HG02970 (cell line): ENCODE data around the gene IGF1.

Source experiments
- ATAC-seq: cut with Tn5 transposase; IDR thresholded peaks from one replicate; pipeline ENCODE4 v1.9.1; 2021; ENCODE audit warnings: mild to moderate bottlenecking, moderate library complexity, moderate number of reproducible peaks; ENCODE audit not compliant: unreplicated experiment, low FRiP score

The IGF1 gene

GRCh38 chr12:102433304-102433703 lies 47.1 kb downstream of the IGF1 start:
- ATAC-seq: no peak

DNA sequence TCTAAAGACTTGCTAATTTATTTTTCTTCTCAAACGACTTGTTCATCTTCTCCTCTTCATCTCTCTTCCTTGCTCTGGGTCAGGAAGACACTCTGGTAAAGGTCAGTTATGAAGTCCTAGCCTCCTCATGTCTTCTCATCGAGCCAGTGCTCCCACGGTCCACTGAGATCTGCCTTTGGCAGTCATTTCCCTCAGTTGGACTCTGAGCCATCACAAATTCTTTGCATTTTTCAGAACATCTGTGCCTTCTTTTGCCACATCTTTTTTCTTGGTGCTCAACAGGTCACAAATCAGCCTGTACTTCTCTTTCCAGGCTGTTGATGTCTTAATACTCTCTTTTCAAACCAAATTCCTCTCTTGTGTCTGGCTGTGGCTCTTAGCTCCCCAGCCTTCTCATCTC lies 49.7 kb downstream of the IGF1 start:
- no peak for ATAC-seq

DNA sequence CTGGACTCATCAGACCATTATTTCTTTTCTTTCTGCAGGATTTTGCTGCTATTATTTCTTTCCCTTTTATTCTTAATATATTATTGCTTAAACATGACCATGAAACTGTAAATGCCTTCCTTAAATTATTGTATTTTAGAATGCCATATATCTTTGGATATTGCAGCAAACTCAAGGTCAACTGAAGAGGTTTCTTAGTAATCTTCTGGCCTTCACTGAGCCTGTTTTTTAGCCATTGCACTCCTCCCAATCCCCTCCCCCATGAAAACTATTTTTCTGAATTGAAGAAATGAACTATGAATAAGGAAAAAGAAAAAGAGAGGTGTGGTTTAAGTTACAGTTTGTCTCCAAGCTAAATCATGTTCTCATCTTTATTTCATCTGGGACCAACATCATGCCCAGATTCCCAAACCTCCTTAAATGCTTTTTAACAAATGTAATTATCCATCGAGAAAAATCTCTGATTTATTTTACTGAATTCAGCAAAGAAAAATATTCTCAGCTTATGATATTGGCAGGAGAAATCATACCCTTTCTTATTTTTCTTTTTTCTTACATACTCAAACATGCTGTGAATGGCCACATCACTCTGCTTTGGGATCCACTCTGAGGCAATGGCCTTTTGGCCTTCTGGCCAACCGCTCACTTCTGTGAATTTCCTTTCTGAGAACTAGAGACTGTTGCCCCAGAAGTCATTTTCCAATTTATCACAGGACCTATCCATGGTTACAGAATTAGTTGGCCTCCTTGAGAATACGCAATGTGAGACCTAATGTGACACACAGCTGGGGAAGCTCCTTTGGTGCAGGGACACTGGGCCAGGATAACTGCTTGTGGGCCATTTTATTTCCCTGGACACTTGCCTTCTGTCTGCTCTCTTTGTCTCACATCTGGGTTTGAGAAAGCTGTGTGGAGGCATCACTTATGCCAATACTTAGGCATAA lies 50.9 kb downstream of the IGF1 start:
- no peak for ATAC-seq

DNA sequence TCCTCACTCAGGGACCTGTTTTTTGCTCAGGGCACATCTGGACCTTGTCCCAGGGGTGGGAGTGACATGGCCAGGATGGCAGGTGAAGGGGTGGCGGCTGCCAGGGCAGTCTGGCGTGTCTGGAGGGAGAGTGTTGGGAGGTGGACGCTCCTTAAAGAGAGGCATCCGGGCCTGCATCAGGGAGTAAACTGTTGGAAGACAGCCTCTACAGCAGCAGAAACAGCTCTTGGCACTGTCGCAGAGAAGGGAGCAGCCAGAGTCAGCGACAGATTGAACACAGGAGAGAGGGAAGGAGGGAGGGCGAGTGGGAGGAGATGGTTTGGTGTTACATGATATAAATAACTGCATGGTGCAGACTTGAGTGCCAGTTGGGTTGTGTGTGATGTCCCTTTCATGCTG lies 52.8 kb downstream of the IGF1 start:
- no peak for ATAC-seq

GRCh38 chr12:102426599-102427542 lies 53.5 kb downstream of the IGF1 start:
- no peak for ATAC-seq

- no peak for ATAC-seq
These were observed 55.0 kb downstream of the IGF1 start for GRCh38 chr12:102425109-102426039.

GRCh38 chr12:102423462-102423861 lies 56.9 kb downstream of the IGF1 start:
- no peak for ATAC-seq

DNA sequence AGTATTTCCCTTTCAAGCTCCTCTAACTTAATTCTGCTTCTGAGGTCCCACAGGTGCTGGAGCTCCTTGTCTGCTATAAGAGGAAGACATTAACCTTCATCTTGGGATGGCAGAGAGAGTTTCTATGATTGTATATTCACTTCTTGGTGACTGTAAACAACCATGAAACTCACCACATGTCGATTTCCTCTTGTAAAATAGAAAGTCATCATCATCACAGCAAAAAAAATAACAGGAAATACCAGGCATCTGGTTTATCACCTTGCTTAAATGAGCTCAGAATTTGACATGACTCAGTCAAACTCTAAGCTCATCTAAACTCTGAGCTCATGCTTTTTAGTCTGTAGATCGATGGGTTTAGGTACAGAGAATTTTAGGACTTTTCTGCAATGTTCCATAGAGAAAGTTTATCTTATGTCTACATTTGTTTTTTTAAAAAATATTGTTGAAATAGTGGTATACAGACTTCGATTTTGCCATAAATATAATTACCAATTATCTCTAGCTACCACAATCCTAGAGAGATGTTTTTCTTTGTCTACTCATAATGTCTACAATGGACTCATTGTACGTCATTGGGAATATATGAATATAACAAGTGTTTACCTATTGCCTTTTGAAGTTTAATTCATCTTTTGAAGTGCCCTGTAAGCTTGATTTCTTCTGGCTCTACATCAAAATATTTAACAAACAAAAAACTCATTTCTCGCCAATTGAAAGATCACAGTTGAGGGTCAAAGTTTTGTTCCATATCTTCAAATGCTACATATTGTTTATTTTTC lies 58.4 kb downstream of the IGF1 start:
- ATAC-seq: no peak

DNA sequence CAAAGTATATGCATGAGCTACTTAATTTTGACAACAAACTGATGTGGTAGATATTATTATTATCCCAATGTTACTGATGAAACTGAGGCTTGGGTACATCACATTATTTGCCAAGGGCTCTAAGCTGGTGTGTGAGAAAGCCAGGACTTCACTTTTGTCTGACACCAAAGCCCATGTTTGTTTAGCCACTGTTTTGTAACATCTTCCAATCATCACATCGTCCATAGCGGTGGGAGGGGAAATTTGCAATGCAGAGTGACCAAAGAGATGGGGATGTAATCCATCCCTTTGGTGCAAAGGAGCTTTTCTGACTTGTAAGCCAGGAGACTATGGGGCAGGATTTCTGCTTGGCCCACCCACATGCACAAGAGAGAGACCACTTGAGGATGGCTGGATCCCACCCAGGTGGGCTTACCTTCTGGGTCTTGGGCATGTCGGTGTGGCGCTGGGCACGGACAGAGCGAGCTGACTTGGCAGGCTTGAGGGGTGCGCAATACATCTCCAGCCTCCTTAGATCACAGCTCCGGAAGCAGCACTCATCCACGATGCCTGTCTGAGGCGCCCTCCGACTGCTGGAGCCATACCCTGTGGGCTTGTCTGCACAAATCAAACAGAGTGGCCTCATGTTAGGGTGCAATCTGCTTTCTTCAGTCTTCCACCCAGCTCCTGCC lies 61.1 kb downstream of the IGF1 start:
- no peak for ATAC-seq

DNA sequence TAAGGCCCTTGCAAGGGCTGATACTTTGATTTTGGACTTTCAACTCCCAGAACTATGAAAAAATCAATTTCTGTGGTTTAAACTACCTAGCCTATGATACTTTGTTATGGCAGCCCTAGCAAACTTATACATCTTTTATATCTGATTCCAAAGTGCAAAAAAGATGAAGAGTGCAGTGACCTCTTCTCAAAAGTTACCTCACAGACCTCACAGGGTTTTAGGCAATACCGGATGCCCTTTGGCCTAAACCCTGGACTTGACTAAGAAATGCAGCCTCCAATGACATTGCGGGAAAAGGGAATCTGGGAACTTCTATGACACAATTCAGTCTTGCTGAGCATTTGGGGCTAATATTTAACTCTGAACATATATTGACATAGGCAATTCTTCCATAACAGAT lies 63.3 kb downstream of the IGF1 start:
- ATAC-seq: no peak

DNA sequence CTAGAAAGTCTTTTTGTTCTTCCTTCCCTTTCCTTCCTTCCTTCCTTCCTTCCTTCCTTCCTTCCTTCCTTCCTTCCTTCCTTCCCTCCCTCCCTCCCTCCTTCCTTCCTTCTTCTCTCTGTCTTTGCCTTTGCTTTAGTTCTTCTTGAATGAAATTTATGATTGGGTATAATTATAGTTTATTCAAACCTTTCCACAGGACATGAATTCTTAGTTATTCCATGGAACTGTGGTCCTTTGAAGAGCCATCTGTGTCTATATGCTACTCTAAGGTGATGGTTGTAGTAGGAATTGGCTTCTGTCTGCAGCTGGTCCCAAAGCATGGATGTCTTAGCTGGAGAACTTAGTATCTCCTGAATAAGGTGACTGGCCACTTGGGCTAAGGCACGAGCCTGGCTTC lies 64.8 kb downstream of the IGF1 start:
- ATAC-seq: no peak

DNA sequence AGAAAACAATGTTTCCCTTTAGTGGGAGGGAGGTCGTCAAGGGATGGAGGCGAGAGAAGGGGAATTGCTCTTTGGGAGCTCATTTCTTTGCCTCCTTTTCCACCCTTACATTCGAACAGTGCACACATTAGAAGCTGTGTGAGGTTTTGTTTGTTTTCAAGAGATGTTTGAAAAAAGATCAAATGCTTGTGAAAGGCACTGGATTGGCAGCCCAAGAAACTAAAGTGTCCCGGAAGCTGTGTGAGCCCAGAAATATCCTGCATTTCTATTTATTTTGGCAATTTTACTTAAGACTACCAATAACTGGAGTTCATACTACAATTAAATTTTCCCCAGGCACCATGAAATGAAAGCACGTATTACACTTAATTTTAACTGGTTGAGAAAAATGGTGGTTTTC lies 67.0 kb downstream of the IGF1 start:
- no peak for ATAC-seq

- ATAC-seq: no peak
These were observed 69.9 kb downstream of the IGF1 start for GRCh38 chr12:102410511-102410910.

GRCh38 chr12:102408487-102409297 lies 71.7 kb downstream of the IGF1 start:
- ATAC-seq: no peak

- no peak for ATAC-seq
These were observed 72.4 kb downstream of the IGF1 start for GRCh38 chr12:102407776-102408486.

DNA sequence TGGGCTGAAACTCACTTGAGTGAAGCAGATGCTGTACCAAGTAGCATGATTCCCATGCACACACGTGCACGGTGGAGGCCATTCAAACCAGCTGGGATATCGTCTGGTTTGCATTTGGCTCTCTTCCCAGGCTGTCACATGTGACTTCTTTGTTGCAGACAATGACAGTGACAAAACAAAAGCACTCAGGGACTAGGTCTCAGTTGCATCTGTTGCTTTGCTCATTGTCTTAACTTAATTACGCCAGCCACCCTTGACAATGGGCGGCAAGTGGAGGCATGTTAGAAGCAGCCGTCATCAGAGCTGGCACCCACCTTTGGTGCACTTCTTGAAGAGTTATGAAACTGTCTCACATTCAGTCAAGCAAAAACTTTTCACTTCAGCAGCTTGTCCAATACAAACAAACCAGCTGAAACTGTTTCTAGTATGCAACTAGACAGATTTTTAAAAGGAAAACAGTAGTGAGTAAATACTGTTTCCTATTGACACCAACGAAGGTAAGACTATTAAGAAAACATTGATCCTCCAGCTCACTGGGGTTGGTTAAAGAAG lies 74.3 kb downstream of the IGF1 start:
- no peak for ATAC-seq

DNA sequence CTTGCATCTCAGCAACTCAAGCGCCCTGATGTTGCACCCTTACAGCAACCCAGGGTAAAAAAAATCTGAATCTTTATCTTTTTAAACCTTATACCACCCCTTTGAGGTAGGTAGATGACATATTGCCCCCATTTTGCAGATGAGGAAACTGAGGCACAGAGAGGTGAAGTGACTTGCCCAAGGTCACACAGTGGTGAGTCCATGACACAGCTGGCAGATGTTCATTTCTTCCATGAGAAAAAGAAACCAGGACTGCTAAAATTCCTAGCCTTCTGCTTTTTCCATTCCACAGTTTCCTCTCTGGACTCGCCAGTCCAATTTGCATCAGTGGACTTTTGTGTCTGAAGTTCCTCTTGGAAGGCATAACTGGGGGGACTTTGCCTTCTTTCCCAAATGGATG lies 79.3 kb downstream of the IGF1 start:
- ATAC-seq: no peak
